Peyer's patch (tissue), 4 donors: ENCODE results near the gene CBX4.

Experiments
- POLR2A ChIP-seq, 2 donors: fragments of 450-650 bp; IDR thresholded peaks; one replicate each; pipeline ENCODE4 v1.5.1; 2017; ENCODE audit warnings: antibody characterized with exemption in 2 of 2, mild to moderate bottlenecking in 2 of 2, moderate library complexity in 2 of 2
- TF ChIP-seq, protein P1 (sequence below), 6 experiments: fragments of 450-650 bp in 4 of 6; fragments of 200-600 bp in 2 of 6; sonication (generic) in 1 of 6; IDR thresholded peaks; one replicate each; pipeline ENCODE4 v1.5.1; 2017 to 2019; ENCODE audit warnings: antibody characterized with exemption in 6 of 6, mild to moderate bottlenecking in 3 of 6, moderate library complexity in 1 of 6

DNA sequence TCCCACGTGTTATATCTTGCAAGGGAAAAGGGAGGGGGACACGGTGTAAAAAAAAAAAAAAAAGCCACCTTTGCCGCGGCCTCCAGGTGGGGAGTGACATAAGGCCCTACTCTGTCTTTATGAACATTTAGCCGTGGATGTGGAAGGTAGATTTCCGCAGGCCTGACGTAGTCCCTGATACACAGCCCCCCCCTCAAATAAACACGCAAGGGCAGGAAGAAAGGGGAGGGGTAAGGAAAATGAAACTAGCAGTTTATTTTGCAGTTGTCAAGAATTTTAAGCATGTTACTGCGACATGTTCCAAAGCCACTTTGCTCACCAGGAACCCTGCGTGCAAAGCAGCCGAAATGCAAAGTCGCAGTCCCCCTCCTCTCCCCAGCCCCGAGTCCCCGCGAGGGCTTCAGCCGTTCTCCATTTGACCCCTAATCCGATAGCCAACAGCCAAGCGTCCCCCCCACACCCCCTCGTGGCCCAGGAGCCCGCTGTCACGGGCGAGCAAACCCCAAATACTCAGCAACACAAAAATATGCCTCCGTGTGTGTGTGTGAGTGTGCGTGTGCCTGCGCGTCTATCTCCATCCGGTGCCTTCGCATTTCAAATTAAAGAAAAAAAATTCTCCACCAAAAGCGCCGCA is 1.2 kb downstream of the CBX4 start:
- no peak for TF ChIP-seq POLR2A (IDR thresholded peaks at IDR 0.05)
- TF ChIP-seq, protein P1, sequence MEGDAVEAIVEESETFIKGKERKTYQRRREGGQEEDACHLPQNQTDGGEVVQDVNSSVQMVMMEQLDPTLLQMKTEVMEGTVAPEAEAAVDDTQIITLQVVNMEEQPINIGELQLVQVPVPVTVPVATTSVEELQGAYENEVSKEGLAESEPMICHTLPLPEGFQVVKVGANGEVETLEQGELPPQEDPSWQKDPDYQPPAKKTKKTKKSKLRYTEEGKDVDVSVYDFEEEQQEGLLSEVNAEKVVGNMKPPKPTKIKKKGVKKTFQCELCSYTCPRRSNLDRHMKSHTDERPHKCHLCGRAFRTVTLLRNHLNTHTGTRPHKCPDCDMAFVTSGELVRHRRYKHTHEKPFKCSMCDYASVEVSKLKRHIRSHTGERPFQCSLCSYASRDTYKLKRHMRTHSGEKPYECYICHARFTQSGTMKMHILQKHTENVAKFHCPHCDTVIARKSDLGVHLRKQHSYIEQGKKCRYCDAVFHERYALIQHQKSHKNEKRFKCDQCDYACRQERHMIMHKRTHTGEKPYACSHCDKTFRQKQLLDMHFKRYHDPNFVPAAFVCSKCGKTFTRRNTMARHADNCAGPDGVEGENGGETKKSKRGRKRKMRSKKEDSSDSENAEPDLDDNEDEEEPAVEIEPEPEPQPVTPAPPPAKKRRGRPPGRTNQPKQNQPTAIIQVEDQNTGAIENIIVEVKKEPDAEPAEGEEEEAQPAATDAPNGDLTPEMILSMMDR (IDR thresholded peaks at IDR 0.05): peak in 1 of 6 experiments; percentile 13
